HepG2 (cell line): ENCODE data around the gene TFEB. TPM values are rescaled to one million over a fixed set of nuclear protein-coding genes. Genes with fewer than 3 reads are reported as not detected.

Experiments
- ARID2 ChIP-seq: sonication (generic); formaldehyde crosslinking; IDR thresholded peaks from 2 replicates; pipeline ENCODE4 v1.8.1; 2022; ENCODE audit warnings: mild to moderate bottlenecking, missing genetic modification reagents, borderline replicate concordance
- ATRX ChIP-seq: sonication (generic); formaldehyde crosslinking; IDR thresholded peaks from 2 replicates; pipeline ENCODE4 v1.4.0; 2020; ENCODE audit warnings: missing genetic modification reagents, borderline replicate concordance
- CREB3 ChIP-seq: sonication (generic); formaldehyde crosslinking; IDR thresholded peaks from 2 replicates; pipeline ENCODE4 v1.5.0; 2020; ENCODE audit warnings: missing genetic modification reagents
- CSRNP2 ChIP-seq: sonication (generic); formaldehyde crosslinking; conservative IDR thresholded peaks from 2 replicates; pipeline ENCODE4 v1.8.0; 2022; ENCODE audit warnings: low read depth, missing genetic modification reagents
- DRAP1 ChIP-seq: IDR thresholded peaks from 2 replicates; pipeline ENCODE4 v1.6.1; 2016; ENCODE audit warnings: missing genetic modification reagents, missing compliant biosample characterization
- FOXP4 ChIP-seq: sonication (generic); formaldehyde crosslinking; IDR thresholded peaks from 2 replicates; pipeline ENCODE4 v1.4.0; 2020; ENCODE audit warnings: missing genetic modification reagents
- GATAD1 ChIP-seq: IDR thresholded peaks from 2 replicates; pipeline ENCODE4 v1.6.1; 2016; ENCODE audit warnings: missing genetic modification reagents, missing compliant biosample characterization
- KDM5B ChIP-seq: sonication (generic); formaldehyde crosslinking; IDR thresholded peaks from 2 replicates; pipeline ENCODE4 v1.4.0; 2020; ENCODE audit warnings: missing genetic modification reagents, mild to moderate bottlenecking, borderline replicate concordance
- PHF8 ChIP-seq: sonication (generic); formaldehyde crosslinking; IDR thresholded peaks from 2 replicates; pipeline ENCODE4 v1.5.0; 2020; ENCODE audit warnings: missing genetic modification reagents
- POLR2AphosphoS2 ChIP-seq: IDR thresholded peaks from 2 replicates; pipeline ENCODE4 v1.6.1; 2011; ENCODE audit warnings: low read depth, low read length, improper control_type of control experiment
- RNF2 ChIP-seq: fragments of 450-650 bp; conservative IDR thresholded peaks from 2 replicates; pipeline ENCODE4 v1.6.1; 2016; ENCODE audit warnings: low read depth
- WIZ ChIP-seq: sonication (generic); formaldehyde crosslinking; IDR thresholded peaks from 2 replicates; pipeline ENCODE4 v1.5.1; 2020; ENCODE audit warnings: mild to moderate bottlenecking, missing genetic modification reagents
- ZBTB25 ChIP-seq: IDR thresholded peaks from 2 replicates; pipeline ENCODE4 v1.6.1; 2018; ENCODE audit warnings: missing genetic modification reagents
- ZNF253 ChIP-seq: sonication (generic); formaldehyde crosslinking; IDR thresholded peaks from 2 replicates; pipeline ENCODE4 v1.8.0; 2022; ENCODE audit warnings: mild to moderate bottlenecking, missing genetic modification reagents, borderline replicate concordance
- ZNF333 ChIP-seq: sonication (generic); formaldehyde crosslinking; IDR thresholded peaks from 2 replicates; pipeline ENCODE4 v1.4.0; 2020; ENCODE audit warnings: mild to moderate bottlenecking, missing genetic modification reagents, borderline replicate concordance
- ZNF646 ChIP-seq: sonication (generic); formaldehyde crosslinking; IDR thresholded peaks from 2 replicates; pipeline ENCODE4 v1.9.0; 2021; ENCODE audit warnings: mild to moderate bottlenecking, missing genetic modification reagents
- ZNF670 ChIP-seq: sonication (generic); formaldehyde crosslinking; IDR thresholded peaks from 2 replicates; pipeline ENCODE4 v1.8.0; 2022; ENCODE audit warnings: mild to moderate bottlenecking, missing genetic modification reagents, borderline replicate concordance
- ZNF878 ChIP-seq: sonication (generic); formaldehyde crosslinking; IDR thresholded peaks from 2 replicates; pipeline ENCODE4 v1.8.1; 2023; ENCODE audit warnings: mild to moderate bottlenecking, missing genetic modification reagents, moderate library complexity
- polyA plus RNA-seq, 8 experiments: library from polyadenylated mRNA; depleted of rRNA in 3 of 8; stranded (reverse) in 7 of 8; unstranded in 1 of 8; fragments of >200 nt; fragmentation: Illumina TruSeq in 4 of 8; extraction: Trizol in 4 of 8; gene quantifications; 2 replicates each; pipeline versions ENCODE4 v1.2.1 to v1.2.3, GENCODE V29; 2011 to 2016; ENCODE audit warnings: low read depth in 4 of 8, missing spikeins in 1 of 8, mixed read lengths in 1 of 8; ENCODE audit not compliant: insufficient read depth in 1 of 8
- total RNA-seq, 5 experiments: library from RNA; depleted of rRNA; stranded (reverse); fragments of >200 nt; fragmentation: Illumina TruSeq; extraction: Trizol; gene quantifications; 2 replicates each; pipeline ENCODE4 v1.2.3, GENCODE V29; 2016; ENCODE audit warnings: low read depth in 1 of 5

The TFEB gene
- total and polyA plus RNA-seq, 2 of the 13 experiments (the other 11 are each of a cell fraction or from before 2014, with no cell fraction given): 13.3 to 18.7 TPM

- TF ChIP-seq ATRX (CRISPR knock-in tag) (no peak), RNF2 (no peak), WIZ (CRISPR knock-in tag) (no peak), ZBTB25 (CRISPR knock-in tag) (no peak), KDM5B (peak; percentile 49; the same call in 1 of the 2 replicates), ZNF333 (CRISPR knock-in tag) (no peak), DRAP1 (CRISPR knock-in tag) (peak; percentile 40; the same call in 1 of the 2 replicates), CSRNP2 (CRISPR knock-in tag) (no peak), ZNF878 (CRISPR knock-in tag) (no peak), POLR2AphosphoS2 (no peak), ZNF646 (CRISPR knock-in tag) (no peak), ZNF670 (no peak), ARID2 (CRISPR knock-in tag) (no peak), ZNF253 (CRISPR knock-in tag) (no peak), FOXP4 (CRISPR knock-in tag) (peak; percentile 51; the same call in 1 of the 2 replicates), CREB3 (CRISPR knock-in tag) (no peak), GATAD1 (CRISPR knock-in tag) (peak; percentile 54; the same call in 1 of the 2 replicates), PHF8 (CRISPR knock-in tag) (no peak)
Measured at GRCh38 chr6:41682056-41682477, 53.3 kb downstream of the TFEB start (continued).
